A673 (cell line): ENCODE measurements around the gene MAT2A.

Experiments used
- CTCF ChIP-seq: fragments of 300-800, 200-600 bp; sonication (generic); conservative IDR thresholded peaks from 2 replicates; pipeline ENCODE4 v1.5.1; 2017; ENCODE audit warnings: low read depth, mild to moderate bottlenecking, antibody characterized with exemption, low read length, moderate library complexity, mixed read lengths
- EZH2 ChIP-seq: fragments of 200-600 bp; sonication (generic); IDR thresholded peaks from 2 replicates; pipeline ENCODE4 v1.6.1; 2017; ENCODE audit warnings: borderline replicate concordance, low read depth, mild to moderate bottlenecking, mixed read lengths, antibody characterized with exemption, low read length; ENCODE audit not compliant: poor library complexity, severe bottlenecking

GRCh38 chr2:85547859-85548607, 9.1 kb downstream of the MAT2A start:
- TF ChIP-seq CTCF (no peak), EZH2 (no peak)
